8988T (cell line): Measurements from ENCODE around the gene DCLRE1B.

ENCODE experiments used
- DNase-seq: peaks from one replicate; pipeline ENCODE4 v3.0.0; 2011

DCLRE1B gene

GRCh38 chr1:113928187-113928930 lies 23.2 kb downstream of the DCLRE1B start:
- DNase-seq, result no peak

- DNase-seq, result peak; percentile 54
Measured at GRCh38 chr1:113928941-113929749, 24.0 kb downstream of the DCLRE1B start, which contains the start of gene HIPK1. HIPK1 (plus strand) TSS chr1:113929324.

GRCh38 chr1:113929750-113930498 lies 24.8 kb downstream of the DCLRE1B start:
- DNase-seq, result peak; percentile 32

- DNase-seq, result no peak
Measured at GRCh38 chr1:113930499-113931161, 25.5 kb downstream of the DCLRE1B start.

GRCh38 chr1:113931451-113931851 lies 26.3 kb downstream of the DCLRE1B start:
- DNase-seq, result no peak

- DNase-seq, result no peak
Measured at GRCh38 chr1:113934006-113934405, 28.9 kb downstream of the DCLRE1B start.

GRCh38 chr1:113934511-113935055 lies 29.5 kb downstream of the DCLRE1B start:
- no peak for DNase-seq

- DNase-seq, result no peak
Measured at GRCh38 chr1:113935176-113935575, 30.1 kb downstream of the DCLRE1B start.

GRCh38 chr1:113935970-113936369 lies 30.8 kb downstream of the DCLRE1B start:
- DNase-seq, result no peak

- no peak for DNase-seq
Measured at GRCh38 chr1:113937146-113937545, 32.0 kb downstream of the DCLRE1B start.

- no peak for DNase-seq
Measured at GRCh38 chr1:113938192-113938591, 33.1 kb downstream of the DCLRE1B start.

- no peak for DNase-seq
Measured at GRCh38 chr1:113940365-113941244, 35.5 kb downstream of the DCLRE1B start.

GRCh38 chr1:113941245-113941559 lies 36.1 kb downstream of the DCLRE1B start:
- DNase-seq, result no peak

- DNase-seq, result no peak
Measured at GRCh38 chr1:113942527-113942926, 37.4 kb downstream of the DCLRE1B start.

- DNase-seq, result no peak
Measured at GRCh38 chr1:113943028-113943811, 38.1 kb downstream of the DCLRE1B start.

GRCh38 chr1:113945329-113945728 lies 40.2 kb downstream of the DCLRE1B start:
- DNase-seq, result no peak

- DNase-seq, result no peak
Measured at GRCh38 chr1:113946112-113946511, 41.0 kb downstream of the DCLRE1B start.

GRCh38 chr1:113946678-113947387 lies 41.7 kb downstream of the DCLRE1B start:
- DNase-seq, result no peak

GRCh38 chr1:113947388-113948107 lies 42.4 kb downstream of the DCLRE1B start:
- no peak for DNase-seq
